OCI-LY3 (cell line): ENCODE results near the gene B4GALT2.

ENCODE experiments used
- H2AFZ ChIP-seq: fragments of 200-600, 300-600 bp; shearing (Covaris generic); 2 replicates; pipeline ENCODE4 v1.6.0; 2014; ENCODE audit warnings: antibody characterized with exemption, low read depth, low read length
- H3K27ac ChIP-seq: fragments of 200-600, 300-600 bp; sonication (generic); 2 replicates; pipeline ENCODE4 v1.5.1; 2014; ENCODE audit warnings: mild to moderate bottlenecking, low read length, moderate library complexity, mixed read lengths
- H3K27me3 ChIP-seq: fragments of 200-600, 300-600 bp; sonication (generic); 2 replicates; pipeline ENCODE4 v1.6.1; 2014; ENCODE audit warnings: low read depth, low read length, mixed read lengths
- H3K36me3 ChIP-seq: fragments of 200-600, 300-600 bp; sonication (generic); replicated peaks from 2 replicates; pipeline ENCODE3; 2014; ENCODE audit warnings: low read depth, low read length, mixed read lengths
- H3K4me1 ChIP-seq: fragments of 300-600, 200-600 bp; sonication (generic); 2 replicates; pipeline ENCODE4 v1.6.1; 2014; ENCODE audit warnings: low read length, mixed read lengths
- H3K4me2 ChIP-seq: fragments of 200-600, 300-600 bp; sonication (generic); 2 replicates; pipeline ENCODE4 v1.6.1; 2014; ENCODE audit warnings: low read length, mixed read lengths
- H3K4me3 ChIP-seq: fragments of 300-600, 200-600 bp; sonication (generic); 2 replicates; pipeline ENCODE4 v1.5.1; 2014; ENCODE audit warnings: antibody characterized with exemption, mild to moderate bottlenecking, low read length, moderate library complexity
- H3K79me2 ChIP-seq: fragments of 300-600, 200-600 bp; shearing (Covaris generic); 2 replicates; pipeline ENCODE4 v1.6.1; 2014; ENCODE audit warnings: mild to moderate bottlenecking, low read length, mixed read lengths
- H3K9ac ChIP-seq: fragments of 300-600, 200-600 bp; shearing (Covaris generic); 2 replicates; pipeline ENCODE4 v1.6.0; 2014; ENCODE audit warnings: mild to moderate bottlenecking, low read length, moderate library complexity
- H3K9me3 ChIP-seq: fragments of 200-600, 300-600 bp; shearing (Covaris generic); 2 replicates; pipeline ENCODE4 v1.6.1; 2014; ENCODE audit warnings: low read length, mixed read lengths; ENCODE audit not compliant: insufficient read depth
- H4K20me1 ChIP-seq: fragments of 200-600, 300-600 bp; sonication (generic); 2 replicates; pipeline ENCODE4 v1.6.1; 2016; ENCODE audit warnings: low read length, mixed read lengths; ENCODE audit not compliant: insufficient read depth
- EZH2phosphoT487 ChIP-seq: fragments of 200-600 bp; shearing (Covaris generic); IDR thresholded peaks from 2 replicates; pipeline ENCODE4 v1.6.1; 2018; ENCODE audit warnings: antibody characterized with exemption, mixed run types, low read depth
- TF ChIP-seq, protein P1 (sequence below): fragments of 200-600, 300-600 bp; sonication (generic); IDR thresholded peaks from 2 replicates; pipeline ENCODE4 v1.5.1; 2014; ENCODE audit warnings: antibody characterized with exemption, low read length, low read depth

B4GALT2 gene

GRCh38 chr1:43962324-43962723 lies 16.7 kb upstream of the B4GALT2 start:
- no peak overlapping the region for H3K4me3 ChIP-seq
- H2AFZ ChIP-seq: no peak overlapping the region
- H4K20me1 ChIP-seq: no peaks in the 10 kb centered on the region
- no peak overlapping the region for H3K9ac ChIP-seq
- no peaks in the 10 kb centered on the region for H3K36me3 ChIP-seq
- no peaks in the 10 kb centered on the region for H3K79me2 ChIP-seq
- no peak for TF ChIP-seq EZH2phosphoT487
- TF ChIP-seq, protein P1, sequence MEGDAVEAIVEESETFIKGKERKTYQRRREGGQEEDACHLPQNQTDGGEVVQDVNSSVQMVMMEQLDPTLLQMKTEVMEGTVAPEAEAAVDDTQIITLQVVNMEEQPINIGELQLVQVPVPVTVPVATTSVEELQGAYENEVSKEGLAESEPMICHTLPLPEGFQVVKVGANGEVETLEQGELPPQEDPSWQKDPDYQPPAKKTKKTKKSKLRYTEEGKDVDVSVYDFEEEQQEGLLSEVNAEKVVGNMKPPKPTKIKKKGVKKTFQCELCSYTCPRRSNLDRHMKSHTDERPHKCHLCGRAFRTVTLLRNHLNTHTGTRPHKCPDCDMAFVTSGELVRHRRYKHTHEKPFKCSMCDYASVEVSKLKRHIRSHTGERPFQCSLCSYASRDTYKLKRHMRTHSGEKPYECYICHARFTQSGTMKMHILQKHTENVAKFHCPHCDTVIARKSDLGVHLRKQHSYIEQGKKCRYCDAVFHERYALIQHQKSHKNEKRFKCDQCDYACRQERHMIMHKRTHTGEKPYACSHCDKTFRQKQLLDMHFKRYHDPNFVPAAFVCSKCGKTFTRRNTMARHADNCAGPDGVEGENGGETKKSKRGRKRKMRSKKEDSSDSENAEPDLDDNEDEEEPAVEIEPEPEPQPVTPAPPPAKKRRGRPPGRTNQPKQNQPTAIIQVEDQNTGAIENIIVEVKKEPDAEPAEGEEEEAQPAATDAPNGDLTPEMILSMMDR: no peak
- H3K27ac ChIP-seq: no peak overlapping the region
- H3K9me3 ChIP-seq: no peaks in the 10 kb centered on the region
- H3K4me2 ChIP-seq: no peak overlapping the region
- H3K4me1 ChIP-seq: no peaks in the 10 kb centered on the region
- H3K27me3 ChIP-seq: no peaks in the 10 kb centered on the region

GRCh38 chr1:43963006-43963405 lies 16.0 kb upstream of the B4GALT2 start:
- H3K36me3 ChIP-seq: no peaks in the 10 kb centered on the region

GRCh38 chr1:43963890-43964289 lies 15.1 kb upstream of the B4GALT2 start:
- H3K4me1 ChIP-seq: no peaks in the 10 kb centered on the region
- H3K27ac ChIP-seq: no peak overlapping the region
- H2AFZ ChIP-seq: no peak overlapping the region
- TF ChIP-seq, protein P1: no peak
- no peak for TF ChIP-seq EZH2phosphoT487
- H3K9me3 ChIP-seq: no peaks in the 10 kb centered on the region
- H4K20me1 ChIP-seq: no peaks in the 10 kb centered on the region
- no peak overlapping the region for H3K9ac ChIP-seq
- no peaks in the 10 kb centered on the region for H3K36me3 ChIP-seq
- H3K27me3 ChIP-seq: no peaks in the 10 kb centered on the region
- no peak overlapping the region for H3K4me3 ChIP-seq
- H3K4me2 ChIP-seq: no peak overlapping the region
- no peaks in the 10 kb centered on the region for H3K79me2 ChIP-seq

More at GRCh38 chr1:43963006-43963405, 16.0 kb upstream of the B4GALT2 start:
- Histone ChIP-seq H3K9me3 (no peaks in the 10 kb centered on the region), H3K4me2 (no peak overlapping the region), H3K4me1 (no peaks in the 10 kb centered on the region), H2AFZ (no peak overlapping the region), H3K9ac (no peak overlapping the region), H3K4me3 (no peak overlapping the region), H3K27ac (no peak overlapping the region), H4K20me1 (no peaks in the 10 kb centered on the region), H3K79me2 (no peaks in the 10 kb centered on the region), H3K27me3 (no peaks in the 10 kb centered on the region)
- TF ChIP-seq EZH2phosphoT487: no peak

DNA sequence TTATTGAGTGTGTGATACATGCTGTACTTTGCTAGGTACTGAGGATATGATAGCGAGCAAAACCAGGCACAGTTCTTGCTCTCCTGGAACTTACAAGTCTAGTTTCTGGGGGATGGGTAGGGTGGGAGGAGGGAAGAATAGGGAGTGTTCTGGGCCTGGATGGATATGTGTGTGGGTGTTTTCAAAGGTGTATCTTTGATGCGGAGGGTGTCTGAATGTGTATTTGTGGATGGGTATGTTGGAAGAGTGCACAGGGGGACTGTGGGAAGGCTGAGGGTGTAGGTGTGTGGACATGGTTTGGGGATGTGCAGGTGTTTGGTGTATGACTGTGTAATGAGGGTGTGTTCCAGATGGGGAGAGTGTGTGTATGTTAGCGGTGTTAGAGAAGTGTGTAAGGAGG lies 13.7 kb upstream of the B4GALT2 start:
- Histone ChIP-seq H3K9me3 (no peaks in the 10 kb centered on the region), H3K36me3 (no peaks in the 10 kb centered on the region), H4K20me1 (no peaks in the 10 kb centered on the region), H3K27ac (no peak overlapping the region), H2AFZ (no peak overlapping the region), H3K4me3 (no peak overlapping the region), H3K27me3 (no peaks in the 10 kb centered on the region), H3K79me2 (peaks cover 5% of the 10 kb centered on the region), H3K9ac (no peak overlapping the region), H3K4me2 (no peak overlapping the region), H3K4me1 (peaks cover 4% of the 10 kb centered on the region; the same call in 1 of the 2 replicates)
- TF ChIP-seq, protein P1: no peak
- no peak for TF ChIP-seq EZH2phosphoT487
